ENCODE measurements around the gene SPI1. TPM values are rescaled to one million over a fixed set of nuclear protein-coding genes. Genes with fewer than 3 reads are reported as not detected.

The SPI1 gene
- total RNA-seq, 1 donor from 2014 or later: not detected

DNA sequence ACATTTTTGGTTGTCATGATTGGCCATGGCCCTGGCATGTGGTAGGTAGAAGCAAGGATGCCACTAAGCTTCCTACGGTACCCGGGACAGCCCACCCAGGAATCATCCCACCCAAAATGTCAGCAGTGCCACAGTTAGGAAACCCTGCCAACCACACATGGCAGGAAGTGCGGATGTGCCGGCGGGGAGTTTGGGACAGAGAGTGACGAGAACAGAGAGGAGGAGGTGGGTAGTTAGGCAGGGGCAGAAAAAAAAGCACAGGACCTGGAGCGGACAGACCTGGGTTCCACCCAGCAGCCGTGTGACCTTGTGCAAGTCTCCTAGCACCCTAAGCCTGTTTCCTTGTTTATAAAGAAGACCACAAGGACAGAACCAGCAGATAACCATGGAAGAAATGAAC, 3.3 kb downstream of the SPI1 start:
- TF ChIP-seq EZH2 (IDR thresholded peaks at IDR 0.05; ENCODE audit: insufficient read depth, low read length): no peak
- TF ChIP-seq, protein P1, sequence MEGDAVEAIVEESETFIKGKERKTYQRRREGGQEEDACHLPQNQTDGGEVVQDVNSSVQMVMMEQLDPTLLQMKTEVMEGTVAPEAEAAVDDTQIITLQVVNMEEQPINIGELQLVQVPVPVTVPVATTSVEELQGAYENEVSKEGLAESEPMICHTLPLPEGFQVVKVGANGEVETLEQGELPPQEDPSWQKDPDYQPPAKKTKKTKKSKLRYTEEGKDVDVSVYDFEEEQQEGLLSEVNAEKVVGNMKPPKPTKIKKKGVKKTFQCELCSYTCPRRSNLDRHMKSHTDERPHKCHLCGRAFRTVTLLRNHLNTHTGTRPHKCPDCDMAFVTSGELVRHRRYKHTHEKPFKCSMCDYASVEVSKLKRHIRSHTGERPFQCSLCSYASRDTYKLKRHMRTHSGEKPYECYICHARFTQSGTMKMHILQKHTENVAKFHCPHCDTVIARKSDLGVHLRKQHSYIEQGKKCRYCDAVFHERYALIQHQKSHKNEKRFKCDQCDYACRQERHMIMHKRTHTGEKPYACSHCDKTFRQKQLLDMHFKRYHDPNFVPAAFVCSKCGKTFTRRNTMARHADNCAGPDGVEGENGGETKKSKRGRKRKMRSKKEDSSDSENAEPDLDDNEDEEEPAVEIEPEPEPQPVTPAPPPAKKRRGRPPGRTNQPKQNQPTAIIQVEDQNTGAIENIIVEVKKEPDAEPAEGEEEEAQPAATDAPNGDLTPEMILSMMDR (IDR thresholded peaks at IDR 0.05; ENCODE audit: insufficient read depth, low read depth, low read length): no peak
- H3K4me3 ChIP-seq (ENCODE audit: insufficient read depth, low read depth, low read length): no peak overlapping the region
- H3K36me3 ChIP-seq (ENCODE audit: insufficient read depth, low read length): no peaks in the 10 kb centered on the region
- FAIRE-seq (no peak), DNase-seq (ENCODE audit: low read depth) (no peak)
- H2AFZ ChIP-seq (ENCODE audit: low read depth, low read length): no peak overlapping the region
- Mint-ChIP-seq H3K36me3 (ENCODE audit: low read depth, unreplicated experiment) (no peaks in the 10 kb centered on the region), H3K27ac (ENCODE audit: unreplicated experiment) (peak overlapping the region; percentile 64), H3K4me1 (ENCODE audit: low read depth, unreplicated experiment) (peaks cover 11% of the 10 kb centered on the region), H3K27me3 (ENCODE audit: low read depth, unreplicated experiment) (peaks cover under 1% of the 10 kb centered on the region), H3K4me3 (ENCODE audit: unreplicated experiment) (no peak overlapping the region), H3K9me3 (ENCODE audit: unreplicated experiment) (no peaks in the 10 kb centered on the region)
- H3K9me3 ChIP-seq (ENCODE audit: insufficient read depth, low read depth, low read length): no peaks in the 10 kb centered on the region
- no peak overlapping the region for H3K9ac ChIP-seq (ENCODE audit: low read length)
- H3K79me2 ChIP-seq (ENCODE audit: insufficient read depth, low read length): no peaks in the 10 kb centered on the region
- no peak overlapping the region for H3K4me2 ChIP-seq (ENCODE audit: low read length)
- peaks cover 6% of the 10 kb centered on the region for H3K4me1 ChIP-seq (ENCODE audit: insufficient read depth, low read length)
- no peaks in the 10 kb centered on the region for H3K27me3 ChIP-seq (ENCODE audit: insufficient read depth, low read length)
- no peak overlapping the region for H3K27ac ChIP-seq (ENCODE audit: low read depth, low read length)
- H4K20me1 ChIP-seq (ENCODE audit: insufficient read depth, low read length): no peaks in the 10 kb centered on the region

DNA sequence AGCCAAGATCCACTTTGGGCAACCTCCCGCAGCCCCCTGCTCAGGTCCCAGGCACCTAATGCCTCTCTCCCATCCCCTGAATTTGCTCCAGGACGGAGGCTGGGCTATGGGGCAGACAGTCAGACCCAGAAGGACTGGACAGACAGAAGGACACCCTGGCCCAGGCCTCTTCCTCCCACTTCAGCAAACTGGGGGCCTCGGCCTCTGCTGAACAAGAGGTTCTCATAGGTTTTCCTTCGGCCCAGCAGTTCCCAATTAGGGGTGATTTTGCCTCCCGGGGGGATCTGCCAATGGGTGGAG, 3.7 kb downstream of the SPI1 start:
- FAIRE-seq (no peak), DNase-seq (ENCODE audit: low read depth) (no peak)
- H3K4me1 Mint-ChIP-seq (ENCODE audit: low read depth, unreplicated experiment): peaks cover 11% of the 10 kb centered on the region
- Histone ChIP-seq H3K36me3 (ENCODE audit: insufficient read depth, low read length) (no peaks in the 10 kb centered on the region), H2AFZ (ENCODE audit: low read depth, low read length) (no peak overlapping the region), H3K4me2 (ENCODE audit: low read length) (no peak overlapping the region), H3K79me2 (ENCODE audit: insufficient read depth, low read length) (no peaks in the 10 kb centered on the region), H3K27me3 (ENCODE audit: insufficient read depth, low read length) (no peaks in the 10 kb centered on the region), H3K4me3 (ENCODE audit: insufficient read depth, low read depth, low read length) (no peak overlapping the region), H3K9ac (ENCODE audit: low read length) (no peak overlapping the region), H3K9me3 (ENCODE audit: insufficient read depth, low read depth, low read length) (no peaks in the 10 kb centered on the region), H4K20me1 (ENCODE audit: insufficient read depth, low read length) (no peaks in the 10 kb centered on the region), H3K27ac (ENCODE audit: low read depth, low read length) (no peak overlapping the region), H3K4me1 (ENCODE audit: insufficient read depth, low read length) (peaks cover 6% of the 10 kb centered on the region)
- TF ChIP-seq, protein P1 (IDR thresholded peaks at IDR 0.05; ENCODE audit: insufficient read depth, low read depth, low read length): no peak
- no peaks in the 10 kb centered on the region for H3K9me3 Mint-ChIP-seq (ENCODE audit: unreplicated experiment)
- peak overlapping the region; percentile 64 for H3K27ac Mint-ChIP-seq (ENCODE audit: unreplicated experiment)
- H3K36me3 Mint-ChIP-seq (ENCODE audit: low read depth, unreplicated experiment): no peaks in the 10 kb centered on the region
- H3K4me3 Mint-ChIP-seq (ENCODE audit: unreplicated experiment): no peak overlapping the region
- H3K27me3 Mint-ChIP-seq (ENCODE audit: low read depth, unreplicated experiment): peaks cover 4% of the 10 kb centered on the region

DNA sequence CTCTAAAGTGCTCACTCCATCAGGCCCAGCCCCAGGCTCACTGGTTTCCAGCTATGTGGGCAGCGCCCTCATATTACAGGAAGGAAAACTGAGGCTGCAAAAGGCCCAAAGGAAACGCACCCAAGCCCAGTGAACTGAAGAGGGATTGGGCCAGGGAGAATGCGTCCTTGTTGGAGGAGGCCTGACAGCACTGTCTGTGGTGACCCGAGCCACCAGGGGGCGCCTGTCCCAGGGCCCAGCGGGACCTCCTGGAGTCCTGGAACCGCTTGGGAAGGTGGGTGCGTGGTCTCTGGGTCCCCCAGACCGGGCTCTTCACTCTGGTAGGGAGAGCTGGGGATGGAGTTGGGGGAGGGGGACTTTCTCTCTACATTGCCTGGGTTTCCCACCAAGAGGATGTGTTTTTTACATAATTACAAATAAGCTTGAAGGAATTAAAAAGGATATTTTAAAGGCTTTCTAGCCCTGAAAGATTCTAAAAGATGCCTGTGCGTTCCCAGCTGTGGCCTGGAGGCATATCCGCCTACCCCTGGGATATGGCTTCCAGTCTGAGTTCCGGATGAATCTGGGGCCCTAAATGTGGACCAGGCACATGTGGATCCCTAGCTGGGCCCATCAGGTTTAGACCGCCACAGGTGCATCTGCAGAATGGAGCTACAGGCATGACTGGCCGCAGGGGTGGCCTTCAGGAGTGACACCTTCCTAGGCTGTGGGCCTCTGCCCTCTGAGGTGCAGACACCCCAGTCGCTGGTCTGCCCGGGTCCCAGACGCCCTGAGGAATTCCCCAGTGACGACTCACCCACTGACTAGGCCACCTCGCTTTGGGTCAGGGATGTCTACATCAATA, 4.2 kb downstream of the SPI1 start:
- H3K36me3 ChIP-seq (ENCODE audit: insufficient read depth, low read length): no peaks in the 10 kb centered on the region
- no peaks in the 10 kb centered on the region for H3K9me3 ChIP-seq (ENCODE audit: insufficient read depth, low read depth, low read length)
- H3K4me1 Mint-ChIP-seq (ENCODE audit: low read depth, unreplicated experiment): peaks cover 11% of the 10 kb centered on the region
- H3K79me2 ChIP-seq (ENCODE audit: insufficient read depth, low read length): no peaks in the 10 kb centered on the region
- no peak overlapping the region for H3K27ac ChIP-seq (ENCODE audit: low read depth, low read length)
- peaks cover 7% of the 10 kb centered on the region for H3K27me3 Mint-ChIP-seq (ENCODE audit: low read depth, unreplicated experiment)
- peak; percentile 32 for DNase-seq (ENCODE audit: low read depth)
- no peaks in the 10 kb centered on the region for H4K20me1 ChIP-seq (ENCODE audit: insufficient read depth, low read length)
- H3K4me2 ChIP-seq (ENCODE audit: low read length): no peak overlapping the region
- H3K27ac Mint-ChIP-seq (ENCODE audit: unreplicated experiment): no peak overlapping the region
- H2AFZ ChIP-seq (ENCODE audit: low read depth, low read length): peak overlapping the region; percentile 58
- FAIRE-seq: no peak
- TF ChIP-seq, protein P1 (IDR thresholded peaks at IDR 0.05; ENCODE audit: insufficient read depth, low read depth, low read length): peak; percentile 81
- no peak for TF ChIP-seq EZH2 (IDR thresholded peaks at IDR 0.05; ENCODE audit: insufficient read depth, low read length)
- no peaks in the 10 kb centered on the region for H3K36me3 Mint-ChIP-seq (ENCODE audit: low read depth, unreplicated experiment)
- H3K9ac ChIP-seq (ENCODE audit: low read length): no peak overlapping the region
- H3K4me1 ChIP-seq (ENCODE audit: insufficient read depth, low read length): peaks cover 6% of the 10 kb centered on the region
- H3K9me3 Mint-ChIP-seq (ENCODE audit: unreplicated experiment): no peaks in the 10 kb centered on the region
- H3K4me3 ChIP-seq (ENCODE audit: insufficient read depth, low read depth, low read length): no peak overlapping the region
- no peak overlapping the region for H3K4me3 Mint-ChIP-seq (ENCODE audit: unreplicated experiment)
- no peaks in the 10 kb centered on the region for H3K27me3 ChIP-seq (ENCODE audit: insufficient read depth, low read length)

All from astrocyte (in vitro differentiated cells and primary cell).